GM18873 (cell line): ENCODE measurements around the gene TRPM5.

Experiments used
- ATAC-seq: cut with Tn5 transposase; IDR thresholded peaks from one replicate; pipeline ENCODE4 v1.9.1; 2021; ENCODE audit warnings: mild to moderate bottlenecking, moderate library complexity, moderate number of reproducible peaks; ENCODE audit not compliant: unreplicated experiment, low FRiP score

Gene TRPM5

GRCh38 chr11:2408671-2409070, 35.6 kb downstream of the TRPM5 start:
- no peak for ATAC-seq

- ATAC-seq: no peak
Observed at GRCh38 chr11:2406878-2407410, 37.4 kb downstream of the TRPM5 start.

- ATAC-seq: no peak
Observed at GRCh38 chr11:2406451-2406850, 37.9 kb downstream of the TRPM5 start.

GRCh38 chr11:2404735-2405196, 39.5 kb downstream of the TRPM5 start:
- no peak for ATAC-seq

- ATAC-seq: no peak
Observed at GRCh38 chr11:2402890-2403645, 41.2 kb downstream of the TRPM5 start.

GRCh38 chr11:2402106-2402505, 42.2 kb downstream of the TRPM5 start:
- ATAC-seq: no peak

GRCh38 chr11:2401436-2401984, 42.8 kb downstream of the TRPM5 start:
- no peak for ATAC-seq

GRCh38 chr11:2400762-2401435, 43.4 kb downstream of the TRPM5 start:
- peak; percentile 6 for ATAC-seq

GRCh38 chr11:2400069-2400761, 44.1 kb downstream of the TRPM5 start, which contains the start of gene TSSC4:
Gene TSSC4 (plus strand): TSS chr11:2400750. CDS start chr11:2402634, 1,884 bp downstream.
- peak; percentile 83 for ATAC-seq

GRCh38 chr11:2399488-2400068, 44.7 kb downstream of the TRPM5 start:
- no peak for ATAC-seq

- no peak for ATAC-seq
Observed at GRCh38 chr11:2398664-2399355, 45.5 kb downstream of the TRPM5 start.

- no peak for ATAC-seq
Observed at GRCh38 chr11:2397005-2397404, 47.3 kb downstream of the TRPM5 start.

GRCh38 chr11:2396471-2396870, 47.8 kb downstream of the TRPM5 start:
- ATAC-seq: no peak

GRCh38 chr11:2395856-2396255, 48.5 kb downstream of the TRPM5 start:
- no peak for ATAC-seq

- no peak for ATAC-seq
Observed at GRCh38 chr11:2395211-2395730, 49.0 kb downstream of the TRPM5 start.

- ATAC-seq: no peak
Observed at GRCh38 chr11:2394818-2395105, 49.6 kb downstream of the TRPM5 start.
